Ishikawa (cell line): ENCODE measurements around the gene SLC6A6.

Experiments
- CEBPB ChIP-seq: IDR thresholded peaks from 2 replicates; pipeline ENCODE4 v1.6.1; 2012
- CREB1 ChIP-seq: IDR thresholded peaks from 2 replicates; pipeline ENCODE4 v1.6.1; 2012; ENCODE audit warnings: low read depth
- EGR1 ChIP-seq: IDR thresholded peaks from 2 replicates; pipeline ENCODE4 v1.6.1; 2012
- EP300 ChIP-seq: IDR thresholded peaks from 2 replicates; pipeline ENCODE4 v1.6.1; 2012; ENCODE audit warnings: borderline replicate concordance
- FOXM1 ChIP-seq: IDR thresholded peaks from 2 replicates; pipeline ENCODE4 v1.6.1; 2012; ENCODE audit warnings: low read depth, borderline replicate concordance
- NFIC ChIP-seq: IDR thresholded peaks from 2 replicates; pipeline ENCODE4 v1.6.1; 2012
- RAD21 ChIP-seq: IDR thresholded peaks from 2 replicates; pipeline ENCODE4 v1.6.1; 2012; ENCODE audit warnings: low read depth
- TAF1 ChIP-seq: IDR thresholded peaks from 2 replicates; pipeline ENCODE4 v1.6.1; 2012; ENCODE audit warnings: low read depth, mild to moderate bottlenecking
- TCF12 ChIP-seq: IDR thresholded peaks from 2 replicates; pipeline ENCODE4 v1.6.1; 2012; ENCODE audit warnings: low read depth
- TEAD4 ChIP-seq: IDR thresholded peaks from 2 replicates; pipeline ENCODE4 v1.6.1; 2012
- YY1 ChIP-seq: IDR thresholded peaks from 2 replicates; pipeline ENCODE4 v1.6.1; 2012; ENCODE audit warnings: low read depth
- ZBTB7A ChIP-seq: IDR thresholded peaks from 2 replicates; pipeline ENCODE4 v1.6.1; 2012; ENCODE audit warnings: low read depth
- TF ChIP-seq, protein P1 (sequence below): IDR thresholded peaks from 2 replicates; pipeline ENCODE4 v1.6.1; 2012
- TF ChIP-seq, protein P2 (sequence below): IDR thresholded peaks from 2 replicates; pipeline ENCODE4 v1.6.1; 2012
- TF ChIP-seq, protein P3 (sequence below): IDR thresholded peaks from 2 replicates; pipeline ENCODE4 v1.6.1; 2012; ENCODE audit warnings: low read depth, mild to moderate bottlenecking

SLC6A6 gene

GRCh38 chr3:14486460-14486859 lies 84.1 kb downstream of the SLC6A6 start:
- TF ChIP-seq CREB1 (no peak), TAF1 (no peak), RAD21 (no peak), NFIC (no peak), CEBPB (no peak), ZBTB7A (no peak), TCF12 (no peak)
- TF ChIP-seq, protein P1, sequence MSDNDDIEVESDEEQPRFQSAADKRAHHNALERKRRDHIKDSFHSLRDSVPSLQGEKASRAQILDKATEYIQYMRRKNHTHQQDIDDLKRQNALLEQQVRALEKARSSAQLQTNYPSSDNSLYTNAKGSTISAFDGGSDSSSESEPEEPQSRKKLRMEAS: no peak

GRCh38 chr3:14487086-14487485 lies 84.7 kb downstream of the SLC6A6 start:
- TF ChIP-seq FOXM1 (no peak), CREB1 (no peak), ZBTB7A (no peak), TCF12 (no peak), YY1 (no peak), TEAD4 (no peak)

- TF ChIP-seq TAF1 (no peak), TCF12 (no peak), CREB1 (no peak), FOXM1 (no peak), TEAD4 (no peak), EP300 (no peak), RAD21 (no peak), NFIC (no peak), YY1 (no peak)
- TF ChIP-seq, protein P2, sequence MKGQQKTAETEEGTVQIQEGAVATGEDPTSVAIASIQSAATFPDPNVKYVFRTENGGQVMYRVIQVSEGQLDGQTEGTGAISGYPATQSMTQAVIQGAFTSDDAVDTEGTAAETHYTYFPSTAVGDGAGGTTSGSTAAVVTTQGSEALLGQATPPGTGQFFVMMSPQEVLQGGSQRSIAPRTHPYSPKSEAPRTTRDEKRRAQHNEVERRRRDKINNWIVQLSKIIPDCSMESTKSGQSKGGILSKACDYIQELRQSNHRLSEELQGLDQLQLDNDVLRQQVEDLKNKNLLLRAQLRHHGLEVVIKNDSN: no peak
- TF ChIP-seq, protein P3, sequence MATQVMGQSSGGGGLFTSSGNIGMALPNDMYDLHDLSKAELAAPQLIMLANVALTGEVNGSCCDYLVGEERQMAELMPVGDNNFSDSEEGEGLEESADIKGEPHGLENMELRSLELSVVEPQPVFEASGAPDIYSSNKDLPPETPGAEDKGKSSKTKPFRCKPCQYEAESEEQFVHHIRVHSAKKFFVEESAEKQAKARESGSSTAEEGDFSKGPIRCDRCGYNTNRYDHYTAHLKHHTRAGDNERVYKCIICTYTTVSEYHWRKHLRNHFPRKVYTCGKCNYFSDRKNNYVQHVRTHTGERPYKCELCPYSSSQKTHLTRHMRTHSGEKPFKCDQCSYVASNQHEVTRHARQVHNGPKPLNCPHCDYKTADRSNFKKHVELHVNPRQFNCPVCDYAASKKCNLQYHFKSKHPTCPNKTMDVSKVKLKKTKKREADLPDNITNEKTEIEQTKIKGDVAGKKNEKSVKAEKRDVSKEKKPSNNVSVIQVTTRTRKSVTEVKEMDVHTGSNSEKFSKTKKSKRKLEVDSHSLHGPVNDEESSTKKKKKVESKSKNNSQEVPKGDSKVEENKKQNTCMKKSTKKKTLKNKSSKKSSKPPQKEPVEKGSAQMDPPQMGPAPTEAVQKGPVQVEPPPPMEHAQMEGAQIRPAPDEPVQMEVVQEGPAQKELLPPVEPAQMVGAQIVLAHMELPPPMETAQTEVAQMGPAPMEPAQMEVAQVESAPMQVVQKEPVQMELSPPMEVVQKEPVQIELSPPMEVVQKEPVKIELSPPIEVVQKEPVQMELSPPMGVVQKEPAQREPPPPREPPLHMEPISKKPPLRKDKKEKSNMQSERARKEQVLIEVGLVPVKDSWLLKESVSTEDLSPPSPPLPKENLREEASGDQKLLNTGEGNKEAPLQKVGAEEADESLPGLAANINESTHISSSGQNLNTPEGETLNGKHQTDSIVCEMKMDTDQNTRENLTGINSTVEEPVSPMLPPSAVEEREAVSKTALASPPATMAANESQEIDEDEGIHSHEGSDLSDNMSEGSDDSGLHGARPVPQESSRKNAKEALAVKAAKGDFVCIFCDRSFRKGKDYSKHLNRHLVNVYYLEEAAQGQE: no peak
Measured at GRCh38 chr3:14487821-14488220, 85.4 kb downstream of the SLC6A6 start.

DNA sequence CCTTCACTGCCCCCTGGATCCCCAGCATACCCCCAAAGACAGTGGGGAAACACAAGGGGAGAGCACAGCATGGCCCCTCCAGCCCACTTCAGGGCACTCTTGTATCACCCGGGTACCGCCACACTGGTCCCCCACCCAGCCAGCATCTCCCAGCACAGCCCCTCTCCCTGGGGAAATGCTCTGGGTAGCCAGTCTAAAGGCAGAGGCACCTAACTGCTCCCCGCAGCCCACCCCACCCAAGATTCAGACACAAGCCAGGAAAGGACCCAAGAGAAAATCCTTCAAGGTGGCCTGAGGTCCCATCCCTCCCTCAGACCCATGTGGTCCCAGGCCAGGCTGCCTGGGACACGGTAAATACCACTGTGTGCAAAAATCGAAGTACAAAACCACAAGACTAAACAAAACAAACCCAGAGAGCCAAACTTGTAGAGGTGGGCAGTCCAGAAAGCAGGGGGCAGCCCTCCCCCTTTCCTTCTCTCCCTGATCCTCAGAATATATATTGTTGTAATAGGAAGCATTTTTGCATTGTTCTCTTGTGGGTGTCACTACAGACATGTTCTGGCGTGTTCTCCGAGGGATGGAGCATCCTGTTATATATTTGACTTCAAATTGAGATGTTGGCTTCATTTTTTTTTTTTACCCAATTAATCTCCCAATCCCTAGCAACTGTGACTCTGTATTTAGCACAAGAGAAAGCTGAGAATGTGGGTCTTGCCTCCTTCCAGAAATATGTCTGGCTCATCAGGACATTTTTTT lies 86.1 kb downstream of the SLC6A6 start:
- TF ChIP-seq TAF1: no peak
- TF ChIP-seq NFIC: no peak
- no peak for TF ChIP-seq CREB1
- TF ChIP-seq, protein P2: no peak
- TF ChIP-seq CEBPB: no peak
- TF ChIP-seq, protein P3: no peak

GRCh38 chr3:14489641-14490040 lies 87.2 kb downstream of the SLC6A6 start:
- TF ChIP-seq EGR1 (no peak), EP300 (no peak), TCF12 (no peak), NFIC (no peak), FOXM1 (no peak), ZBTB7A (no peak), CEBPB (no peak), YY1 (no peak), CREB1 (no peak), TAF1 (no peak), RAD21 (no peak), TEAD4 (no peak)
- TF ChIP-seq, protein P1: no peak
- TF ChIP-seq, protein P3: no peak
- TF ChIP-seq, protein P2: no peak
